ENCODE measurements around the gene TMEM45A. TPM values are rescaled to one million over a fixed set of nuclear protein-coding genes. Genes with fewer than 3 reads are reported as not detected.

The TMEM45A gene
- total RNA-seq, 1 experiment from 2014 or later = 6.6 TPM

- no peak for TF ChIP-seq OVOL2 (CRISPR knock-in tag; IDR thresholded peaks at IDR 0.05; ENCODE audit: borderline replicate concordance)
These were observed 70.8 kb downstream of the TMEM45A start (continued) for GRCh38 chr3:100563228-100563627.

GRCh38 chr3:100563652-100564211 lies 71.3 kb downstream of the TMEM45A start:
- ATAC-seq (no peak), DNase-seq (ENCODE audit: low spot score) (no peak)
- CTCF ChIA-PET = interaction anchor here (2.7 kb wide), 1 partner anchor 101 kb away, joined by 19 read pairs; no protein-coding TSS in a partner anchor
- Mint-ChIP-seq H3K27ac (no peak overlapping the region), H3K36me3 (no peaks in the 10 kb centered on the region), H3K4me1 (peaks cover 23% of the 10 kb centered on the region), H3K9me3 (no peaks in the 10 kb centered on the region), H3K4me3 (no peak overlapping the region), H3K27me3 (ENCODE audit: low read depth) (no peaks in the 10 kb centered on the region)
- TF ChIP-seq MYBL2 (CRISPR knock-in tag; IDR thresholded peaks at IDR 0.05) (no peak), TEAD4 (CRISPR knock-in tag; IDR thresholded peaks at IDR 0.05) (no peak), ZBTB21 (CRISPR knock-in tag; IDR thresholded peaks at IDR 0.05; ENCODE audit: borderline replicate concordance) (no peak)
- TF ChIP-seq, protein P1, sequence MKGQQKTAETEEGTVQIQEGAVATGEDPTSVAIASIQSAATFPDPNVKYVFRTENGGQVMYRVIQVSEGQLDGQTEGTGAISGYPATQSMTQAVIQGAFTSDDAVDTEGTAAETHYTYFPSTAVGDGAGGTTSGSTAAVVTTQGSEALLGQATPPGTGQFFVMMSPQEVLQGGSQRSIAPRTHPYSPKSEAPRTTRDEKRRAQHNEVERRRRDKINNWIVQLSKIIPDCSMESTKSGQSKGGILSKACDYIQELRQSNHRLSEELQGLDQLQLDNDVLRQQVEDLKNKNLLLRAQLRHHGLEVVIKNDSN (CRISPR knock-in tag; IDR thresholded peaks at IDR 0.05) = no peak
- POLR2A ChIA-PET = no interaction called here

DNA sequence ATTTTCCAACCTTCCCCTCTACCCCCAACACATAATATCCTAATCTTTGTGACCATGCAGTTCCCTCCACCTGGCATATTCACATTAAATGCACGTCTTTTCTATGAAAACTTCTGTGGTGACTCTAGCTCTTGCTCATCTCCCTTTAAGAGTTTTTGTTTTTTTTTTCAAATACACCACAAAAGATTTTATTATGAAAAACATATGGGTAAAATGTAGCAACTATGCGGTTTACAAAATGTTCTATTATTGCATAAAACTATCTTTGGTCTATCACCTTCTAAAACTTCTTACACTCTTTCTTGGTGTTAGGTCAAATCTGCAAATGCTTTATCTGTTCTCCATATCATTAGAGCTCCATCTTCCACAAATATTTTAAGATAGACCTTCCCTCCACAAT lies 78.4 kb downstream of the TMEM45A start:
- Mint-ChIP-seq H3K4me1 (no peaks in the 10 kb centered on the region), H3K27me3 (ENCODE audit: low read depth) (no peaks in the 10 kb centered on the region; the same call in 1 of the 2 replicates), H3K27ac (no peak overlapping the region), H3K4me3 (no peak overlapping the region), H3K36me3 (0 out of 2 replicates have a peak, but pooled peaks cover 3% of the 10 kb centered on the region), H3K9me3 (no peaks in the 10 kb centered on the region)
- ATAC-seq (no peak), DNase-seq (ENCODE audit: low spot score) (no peak)
- POLR2A ChIA-PET = no interaction called here
- CTCF ChIA-PET = no interaction called here
- TF ChIP-seq SMAD4 (CRISPR knock-in tag; IDR thresholded peaks at IDR 0.05) (no peak), MAX (CRISPR knock-in tag; IDR thresholded peaks at IDR 0.05) (no peak), ZMAT4 (CRISPR knock-in tag; IDR thresholded peaks at IDR 0.05) (no peak), ZSCAN18 (CRISPR knock-in tag; IDR thresholded peaks at IDR 0.05) (no peak)
- TF ChIP-seq, protein P2, sequence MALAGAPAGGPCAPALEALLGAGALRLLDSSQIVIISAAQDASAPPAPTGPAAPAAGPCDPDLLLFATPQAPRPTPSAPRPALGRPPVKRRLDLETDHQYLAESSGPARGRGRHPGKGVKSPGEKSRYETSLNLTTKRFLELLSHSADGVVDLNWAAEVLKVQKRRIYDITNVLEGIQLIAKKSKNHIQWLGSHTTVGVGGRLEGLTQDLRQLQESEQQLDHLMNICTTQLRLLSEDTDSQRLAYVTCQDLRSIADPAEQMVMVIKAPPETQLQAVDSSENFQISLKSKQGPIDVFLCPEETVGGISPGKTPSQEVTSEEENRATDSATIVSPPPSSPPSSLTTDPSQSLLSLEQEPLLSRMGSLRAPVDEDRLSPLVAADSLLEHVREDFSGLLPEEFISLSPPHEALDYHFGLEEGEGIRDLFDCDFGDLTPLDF (CRISPR knock-in tag; IDR thresholded peaks at IDR 0.05) = no peak

DNA sequence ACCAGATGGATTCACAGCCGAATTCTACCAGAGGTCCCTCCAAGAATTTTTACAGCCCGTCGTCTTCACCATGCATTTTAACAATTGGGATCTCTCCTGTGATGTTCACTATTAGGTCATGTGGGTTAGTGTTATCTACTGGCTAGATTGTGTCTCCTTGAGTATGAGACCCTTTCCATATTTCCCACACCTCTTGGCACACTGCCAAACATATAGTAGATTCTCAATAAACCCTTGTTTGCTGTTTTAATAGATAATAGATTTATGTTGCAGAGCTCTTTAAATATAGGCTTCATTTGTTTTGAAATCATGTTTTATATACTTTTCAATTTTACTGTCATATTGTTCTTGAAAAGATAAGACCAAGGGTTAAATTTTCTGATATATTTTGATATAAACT lies 82.1 kb downstream of the TMEM45A start:
- H3K9me3 Mint-ChIP-seq = no peaks in the 10 kb centered on the region
- ChIA-PET POLR2A (no interaction called here), CTCF (interaction anchor here (0.6 to 2.3 kb wide), 3 partner anchors 29 to 222 kb away, joined by 3 to 11 read pairs (median 3); no protein-coding TSS in a partner anchor)
- H3K27me3 Mint-ChIP-seq (ENCODE audit: low read depth) = no peaks in the 10 kb centered on the region; the same call in 1 of the 2 replicates
- no peak for ATAC-seq
- no peak overlapping the region; the same call in 1 of the 2 replicates for H3K27ac Mint-ChIP-seq
- H3K36me3 Mint-ChIP-seq = 0 out of 2 replicates have a peak, but pooled peaks cover 3% of the 10 kb centered on the region
- H3K4me1 Mint-ChIP-seq = peaks cover 14% of the 10 kb centered on the region
- no peak for TF ChIP-seq ESRRA (CRISPR knock-in tag; IDR thresholded peaks at IDR 0.05; ENCODE audit: borderline replicate concordance)
- TF ChIP-seq ERG (CRISPR knock-in tag; IDR thresholded peaks at IDR 0.05) = no peak
- TF ChIP-seq NFE2L1 (CRISPR knock-in tag; IDR thresholded peaks at IDR 0.05) = no peak
- no peak for TF ChIP-seq ZNF396 (CRISPR knock-in tag; IDR thresholded peaks at IDR 0.05; ENCODE audit: borderline replicate concordance)
- no peak for TF ChIP-seq GTF2I (CRISPR knock-in tag; conservative IDR thresholded peaks at IDR 0.05)
- no peak for TF ChIP-seq SMAD3 (CRISPR knock-in tag; IDR thresholded peaks at IDR 0.05; ENCODE audit: borderline replicate concordance)
- no peak for TF ChIP-seq TCF7 (CRISPR knock-in tag; IDR thresholded peaks at IDR 0.05; ENCODE audit: low read depth)
- TF ChIP-seq ZNF219 (CRISPR knock-in tag; IDR thresholded peaks at IDR 0.05; ENCODE audit: borderline replicate concordance) = no peak
- TF ChIP-seq, protein P3, sequence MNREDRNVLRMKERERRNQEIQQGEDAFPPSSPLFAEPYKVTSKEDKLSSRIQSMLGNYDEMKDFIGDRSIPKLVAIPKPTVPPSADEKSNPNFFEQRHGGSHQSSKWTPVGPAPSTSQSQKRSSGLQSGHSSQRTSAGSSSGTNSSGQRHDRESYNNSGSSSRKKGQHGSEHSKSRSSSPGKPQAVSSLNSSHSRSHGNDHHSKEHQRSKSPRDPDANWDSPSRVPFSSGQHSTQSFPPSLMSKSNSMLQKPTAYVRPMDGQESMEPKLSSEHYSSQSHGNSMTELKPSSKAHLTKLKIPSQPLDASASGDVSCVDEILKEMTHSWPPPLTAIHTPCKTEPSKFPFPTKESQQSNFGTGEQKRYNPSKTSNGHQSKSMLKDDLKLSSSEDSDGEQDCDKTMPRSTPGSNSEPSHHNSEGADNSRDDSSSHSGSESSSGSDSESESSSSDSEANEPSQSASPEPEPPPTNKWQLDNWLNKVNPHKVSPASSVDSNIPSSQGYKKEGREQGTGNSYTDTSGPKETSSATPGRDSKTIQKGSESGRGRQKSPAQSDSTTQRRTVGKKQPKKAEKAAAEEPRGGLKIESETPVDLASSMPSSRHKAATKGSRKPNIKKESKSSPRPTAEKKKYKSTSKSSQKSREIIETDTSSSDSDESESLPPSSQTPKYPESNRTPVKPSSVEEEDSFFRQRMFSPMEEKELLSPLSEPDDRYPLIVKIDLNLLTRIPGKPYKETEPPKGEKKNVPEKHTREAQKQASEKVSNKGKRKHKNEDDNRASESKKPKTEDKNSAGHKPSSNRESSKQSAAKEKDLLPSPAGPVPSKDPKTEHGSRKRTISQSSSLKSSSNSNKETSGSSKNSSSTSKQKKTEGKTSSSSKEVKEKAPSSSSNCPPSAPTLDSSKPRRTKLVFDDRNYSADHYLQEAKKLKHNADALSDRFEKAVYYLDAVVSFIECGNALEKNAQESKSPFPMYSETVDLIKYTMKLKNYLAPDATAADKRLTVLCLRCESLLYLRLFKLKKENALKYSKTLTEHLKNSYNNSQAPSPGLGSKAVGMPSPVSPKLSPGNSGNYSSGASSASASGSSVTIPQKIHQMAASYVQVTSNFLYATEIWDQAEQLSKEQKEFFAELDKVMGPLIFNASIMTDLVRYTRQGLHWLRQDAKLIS (CRISPR knock-in tag; IDR thresholded peaks at IDR 0.05; ENCODE audit: borderline replicate concordance) = no peak
- TF ChIP-seq SP1 (CRISPR knock-in tag; conservative IDR thresholded peaks at IDR 0.05) = no peak
- no peak overlapping the region for H3K4me3 Mint-ChIP-seq
- DNase-seq (ENCODE audit: low spot score) = no peak
